Left cardiac atrium (tissue), 4 donors: Measurements from ENCODE around the gene GET3. TPM values are rescaled to one million over a fixed set of nuclear protein-coding genes. Genes with fewer than 3 reads are reported as not detected.

Source experiments
- ATAC-seq, 2 donors: fragments of 200-7000 bp; cut with Tn5 transposase; one replicate each; pipeline ENCODE4 v1.9.1; 2020; ENCODE audit warnings: mild to moderate bottlenecking in 2 of 2, moderate library complexity in 2 of 2
- DNase-seq: peaks from one replicate; pipeline ENCODE4 v3.0.0-alpha.2; 2020
- intact Hi-C, 2 donors: fragments of 100-400 bp; cut with DNase I; formaldehyde crosslinking; loops; one replicate each; pipeline versions ENCODE4 v1.14.1 to v1.15.1; 2022 to 2023
- total RNA-seq, 2 donors: library from RNA; stranded (reverse); fragmentation: NEBNext Ultra II Directional; extraction: Animal tissue kit (Norgen Biotek cat#: 25700); gene quantifications; one replicate each; pipeline ENCODE4 v1.2.1, GENCODE V29; 2021
- donor health status: DM: no; HTN: yes; CAD: no.
- donor health status: DM: no; HTN: yes; CAD: no; lungs with severe emphysema.
- donor health status: DM: yes; HTN: yes; CAD: no.
- donor health status: Dilated cardiomyopathy.

Gene GET3
- total RNA-seq, 2 donors from 2014 or later, result 51.2 to 52.5 TPM

GRCh38 chr19:12772323-12772722 lies 35.0 kb downstream of the GET3 start:
- peak in 1 of 2 donors; percentile 27 for ATAC-seq
- intact Hi-C loops, result no loop called here
- no peak for DNase-seq

- DNase-seq (no peak), ATAC-seq (no peak)
- intact Hi-C loops, result no loop called here
These were observed 36.3 kb downstream of the GET3 start for GRCh38 chr19:12773571-12773970.

GRCh38 chr19:12774588-12775555 lies 37.6 kb downstream of the GET3 start, which contains the start of gene HOOK2:
Gene HOOK2 (minus strand): TSS chr19:12775552. CDS start chr19:12775449, 103 bp downstream.
- intact Hi-C loops, result no loop called here
- no peak for ATAC-seq
- no peak for DNase-seq

GRCh38 chr19:12777217-12778016 lies 40.1 kb downstream of the GET3 start:
- intact Hi-C loops, result loop anchor here (1.0 to 2.0 kb wide), 2 partner anchors 15 to 19 kb away; no protein-coding TSS in a partner anchor
- DNase-seq (peak; percentile 87), ATAC-seq (peak; percentile 41 to 48)

GRCh38 chr19:12778017-12778904 lies 41.0 kb downstream of the GET3 start:
- intact Hi-C loops, result no loop called here
- peak; percentile 45 to 47 for ATAC-seq

GRCh38 chr19:12778905-12779161 lies 41.5 kb downstream of the GET3 start:
- no peak for ATAC-seq
- intact Hi-C loops, result no loop called here
- no peak for DNase-seq

More at GRCh38 chr19:12778017-12778904, 41.0 kb downstream of the GET3 start:
- peak; percentile 87 for DNase-seq

- intact Hi-C loops, result no loop called here
- DNase-seq (peak; percentile 84), ATAC-seq (peak; percentile 0 to 21)
These were observed 42.1 kb downstream of the GET3 start for GRCh38 chr19:12779162-12779993.

GRCh38 chr19:12782174-12782423 lies 44.8 kb downstream of the GET3 start:
- ATAC-seq (no peak), DNase-seq (no peak)
- intact Hi-C loops, result no loop called here

- intact Hi-C loops, result no loop called here
- peak; percentile 95 for DNase-seq
- peak; percentile 69 to 78 for ATAC-seq
These were observed 45.4 kb downstream of the GET3 start for GRCh38 chr19:12782424-12783290.

GRCh38 chr19:12783291-12783848 lies 46.1 kb downstream of the GET3 start:
- intact Hi-C loops, result no loop called here
- ATAC-seq, result no peak
- no peak for DNase-seq

GRCh38 chr19:12783849-12784393 lies 46.6 kb downstream of the GET3 start:
- ATAC-seq, result peak in 1 of 2 donors; percentile 34
- intact Hi-C loops, result no loop called here

GRCh38 chr19:12784394-12784870 lies 47.1 kb downstream of the GET3 start:
- ATAC-seq, result no peak
- DNase-seq, result no peak
- intact Hi-C loops, result no loop called here

More at GRCh38 chr19:12783849-12784393, 46.6 kb downstream of the GET3 start:
- DNase-seq, result peak; percentile 82

- intact Hi-C loops, result no loop called here
- ATAC-seq, result no peak
- DNase-seq, result no peak
These were observed 47.7 kb downstream of the GET3 start for GRCh38 chr19:12784871-12785430.

GRCh38 chr19:12785431-12786031 lies 48.2 kb downstream of the GET3 start:
- DNase-seq, result no peak
- intact Hi-C loops, result no loop called here
- no peak for ATAC-seq

- ATAC-seq, result no peak
- peak; percentile 72 for DNase-seq
- intact Hi-C loops, result no loop called here
These were observed 49.0 kb downstream of the GET3 start for GRCh38 chr19:12786141-12786870.
